22Rv1 (cell line): Measurements from ENCODE around the gene ACTR3C.

Experiments
- ZFX ChIP-seq: fragments of 450-650 bp; IDR thresholded peaks from 2 replicates; pipeline ENCODE4 v1.6.1; 2017; ENCODE audit warnings: antibody characterized with exemption, borderline replicate concordance
- TF ChIP-seq, protein P1 (sequence below): fragments of 450-650 bp; IDR thresholded peaks from 2 replicates; pipeline ENCODE4 v1.5.1; 2017; ENCODE audit warnings: mild to moderate bottlenecking

DNA sequence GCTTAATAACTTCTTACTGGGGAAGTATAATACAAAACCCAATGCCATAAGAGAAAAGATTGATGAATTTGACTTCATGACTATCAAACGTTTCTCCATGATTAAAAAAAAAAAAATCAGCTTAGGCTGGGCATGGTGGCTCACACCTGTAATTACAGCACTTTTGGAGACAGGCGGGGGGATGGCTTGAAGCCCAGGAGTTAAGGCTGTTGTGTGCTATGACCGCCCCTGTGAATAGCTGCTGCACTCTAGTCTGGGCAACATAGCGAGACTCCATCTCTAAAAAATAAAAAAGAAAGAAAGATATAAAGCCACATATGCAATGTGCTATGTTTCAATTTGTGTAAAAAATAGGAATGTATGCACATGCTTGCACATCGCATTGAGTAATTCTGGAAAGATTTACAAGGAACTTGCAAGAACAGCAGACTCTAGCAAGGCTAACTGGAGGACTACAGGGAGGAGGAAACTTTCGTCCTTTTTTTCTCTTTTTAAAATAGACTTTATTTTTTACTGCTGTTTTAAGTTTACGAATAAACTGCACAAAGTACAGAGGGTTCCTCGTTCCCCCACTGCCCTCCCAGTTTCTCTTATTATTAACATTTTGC lies 28.3 kb upstream of the ACTR3C start:
- TF ChIP-seq, protein P1, sequence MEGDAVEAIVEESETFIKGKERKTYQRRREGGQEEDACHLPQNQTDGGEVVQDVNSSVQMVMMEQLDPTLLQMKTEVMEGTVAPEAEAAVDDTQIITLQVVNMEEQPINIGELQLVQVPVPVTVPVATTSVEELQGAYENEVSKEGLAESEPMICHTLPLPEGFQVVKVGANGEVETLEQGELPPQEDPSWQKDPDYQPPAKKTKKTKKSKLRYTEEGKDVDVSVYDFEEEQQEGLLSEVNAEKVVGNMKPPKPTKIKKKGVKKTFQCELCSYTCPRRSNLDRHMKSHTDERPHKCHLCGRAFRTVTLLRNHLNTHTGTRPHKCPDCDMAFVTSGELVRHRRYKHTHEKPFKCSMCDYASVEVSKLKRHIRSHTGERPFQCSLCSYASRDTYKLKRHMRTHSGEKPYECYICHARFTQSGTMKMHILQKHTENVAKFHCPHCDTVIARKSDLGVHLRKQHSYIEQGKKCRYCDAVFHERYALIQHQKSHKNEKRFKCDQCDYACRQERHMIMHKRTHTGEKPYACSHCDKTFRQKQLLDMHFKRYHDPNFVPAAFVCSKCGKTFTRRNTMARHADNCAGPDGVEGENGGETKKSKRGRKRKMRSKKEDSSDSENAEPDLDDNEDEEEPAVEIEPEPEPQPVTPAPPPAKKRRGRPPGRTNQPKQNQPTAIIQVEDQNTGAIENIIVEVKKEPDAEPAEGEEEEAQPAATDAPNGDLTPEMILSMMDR = no peak
- TF ChIP-seq ZFX = no peak
